PFSK-1 (cell line): ENCODE results near the gene WASL.

ENCODE experiments used
- FOXP2 ChIP-seq: optimal IDR thresholded peaks from 2 replicates; pipeline ENCODE3; 2011; ENCODE audit warnings: borderline replicate concordance, control low read depth, inconsistent platforms; ENCODE audit not compliant: insufficient read depth; ENCODE audit errors: extremely low read length, extremely low read depth
- POLR2AphosphoS5 ChIP-seq: IDR thresholded peaks from 2 replicates; pipeline ENCODE4 v1.6.1; 2012; ENCODE audit warnings: low read depth, mild to moderate bottlenecking, control low read depth, low read length, moderate library complexity
- SIN3A ChIP-seq: IDR thresholded peaks from 2 replicates; pipeline ENCODE4 v1.6.1; 2012; ENCODE audit warnings: mild to moderate bottlenecking, low read length, moderate library complexity, borderline replicate concordance; ENCODE audit not compliant: insufficient read depth
- TAF1 ChIP-seq: IDR thresholded peaks from 2 replicates; pipeline ENCODE4 v1.6.1; 2012; ENCODE audit warnings: low read length, control low read depth, borderline replicate concordance; ENCODE audit not compliant: insufficient read depth
- TF ChIP-seq, protein P1 (sequence below), 2 experiments: IDR thresholded peaks; 2 replicates each; pipeline versions ENCODE4 v1.6.1 to v1.8.0; 2011 to 2012; ENCODE audit warnings: low read depth in 2 of 2, low read length in 2 of 2, control low read depth in 1 of 2, inconsistent platforms in 1 of 2, mild to moderate bottlenecking in 1 of 2, moderate library complexity in 1 of 2; ENCODE audit not compliant: insufficient read depth in 1 of 2

The WASL gene

DNA sequence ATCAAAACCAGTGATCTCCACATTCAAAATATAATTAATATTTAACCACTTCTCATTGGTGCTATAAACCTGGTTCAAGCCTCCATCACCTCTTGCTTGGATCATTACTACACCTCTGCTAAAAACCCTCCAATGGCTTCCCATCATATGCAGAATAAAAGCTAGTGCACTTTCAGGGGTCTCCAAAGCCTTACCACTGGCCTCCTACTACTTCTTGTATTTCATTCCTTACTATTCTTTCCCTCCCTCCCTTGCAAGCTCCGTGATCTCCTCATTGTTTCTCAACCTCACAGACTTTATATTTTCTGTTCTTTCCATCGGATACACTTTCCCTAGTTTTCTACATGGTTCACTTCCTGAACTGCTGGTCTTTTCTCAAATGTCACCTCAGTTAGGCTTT lies 61.6 kb downstream of the WASL start:
- no peak for TF ChIP-seq FOXP2
- no peak for TF ChIP-seq TAF1
- TF ChIP-seq, protein P1, sequence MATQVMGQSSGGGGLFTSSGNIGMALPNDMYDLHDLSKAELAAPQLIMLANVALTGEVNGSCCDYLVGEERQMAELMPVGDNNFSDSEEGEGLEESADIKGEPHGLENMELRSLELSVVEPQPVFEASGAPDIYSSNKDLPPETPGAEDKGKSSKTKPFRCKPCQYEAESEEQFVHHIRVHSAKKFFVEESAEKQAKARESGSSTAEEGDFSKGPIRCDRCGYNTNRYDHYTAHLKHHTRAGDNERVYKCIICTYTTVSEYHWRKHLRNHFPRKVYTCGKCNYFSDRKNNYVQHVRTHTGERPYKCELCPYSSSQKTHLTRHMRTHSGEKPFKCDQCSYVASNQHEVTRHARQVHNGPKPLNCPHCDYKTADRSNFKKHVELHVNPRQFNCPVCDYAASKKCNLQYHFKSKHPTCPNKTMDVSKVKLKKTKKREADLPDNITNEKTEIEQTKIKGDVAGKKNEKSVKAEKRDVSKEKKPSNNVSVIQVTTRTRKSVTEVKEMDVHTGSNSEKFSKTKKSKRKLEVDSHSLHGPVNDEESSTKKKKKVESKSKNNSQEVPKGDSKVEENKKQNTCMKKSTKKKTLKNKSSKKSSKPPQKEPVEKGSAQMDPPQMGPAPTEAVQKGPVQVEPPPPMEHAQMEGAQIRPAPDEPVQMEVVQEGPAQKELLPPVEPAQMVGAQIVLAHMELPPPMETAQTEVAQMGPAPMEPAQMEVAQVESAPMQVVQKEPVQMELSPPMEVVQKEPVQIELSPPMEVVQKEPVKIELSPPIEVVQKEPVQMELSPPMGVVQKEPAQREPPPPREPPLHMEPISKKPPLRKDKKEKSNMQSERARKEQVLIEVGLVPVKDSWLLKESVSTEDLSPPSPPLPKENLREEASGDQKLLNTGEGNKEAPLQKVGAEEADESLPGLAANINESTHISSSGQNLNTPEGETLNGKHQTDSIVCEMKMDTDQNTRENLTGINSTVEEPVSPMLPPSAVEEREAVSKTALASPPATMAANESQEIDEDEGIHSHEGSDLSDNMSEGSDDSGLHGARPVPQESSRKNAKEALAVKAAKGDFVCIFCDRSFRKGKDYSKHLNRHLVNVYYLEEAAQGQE (IDR thresholded peaks at IDR 0.05; ENCODE audit: insufficient read depth in 1 of 2, low read depth in 2 of 2, low read length in 2 of 2) = no peak
- no peak for TF ChIP-seq POLR2AphosphoS5
- no peak for TF ChIP-seq SIN3A

DNA sequence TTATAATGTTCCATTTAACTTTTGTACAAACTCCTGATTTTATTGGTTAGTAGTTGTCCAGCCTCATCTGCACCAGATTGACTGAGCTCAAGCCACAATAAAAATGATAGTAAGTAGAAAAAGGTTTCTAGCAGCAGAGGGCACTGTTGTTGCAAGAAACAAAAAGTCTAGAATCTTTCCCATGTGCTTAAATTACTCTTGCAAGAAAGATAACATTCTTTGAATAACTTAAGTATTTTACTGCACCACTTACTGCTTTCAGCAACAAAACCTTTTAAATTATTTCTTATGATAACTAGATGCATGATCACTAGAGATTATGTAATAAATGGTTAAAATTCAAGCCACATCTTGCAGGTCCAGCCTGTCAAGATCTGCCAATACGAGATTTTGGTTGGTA lies 66.1 kb downstream of the WASL start:
- no peak for TF ChIP-seq TAF1

DNA sequence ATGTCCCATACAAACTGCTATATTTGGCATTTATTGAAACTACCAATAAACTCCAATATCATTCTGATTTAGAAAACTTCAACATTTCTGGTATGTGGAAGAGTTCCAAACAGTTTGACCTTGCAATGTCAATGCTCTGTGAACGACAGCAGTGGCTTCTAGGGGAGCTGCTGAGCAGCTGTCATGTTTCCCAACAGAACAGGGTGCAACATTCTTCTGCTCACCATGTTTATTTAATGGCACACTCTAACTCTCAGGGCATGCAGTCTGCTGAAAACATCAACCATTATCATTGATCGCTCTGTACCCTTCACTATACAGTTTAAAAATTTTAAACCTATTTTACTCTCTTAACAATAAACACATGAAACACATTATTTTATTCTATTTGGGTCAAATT lies 67.2 kb downstream of the WASL start:
- TF ChIP-seq, protein P1 (IDR thresholded peaks at IDR 0.05; ENCODE audit: insufficient read depth in 1 of 2, low read depth in 2 of 2, low read length in 2 of 2) = no peak
- TF ChIP-seq POLR2AphosphoS5 (no peak), FOXP2 (no peak), TAF1 (no peak), SIN3A (no peak)

DNA sequence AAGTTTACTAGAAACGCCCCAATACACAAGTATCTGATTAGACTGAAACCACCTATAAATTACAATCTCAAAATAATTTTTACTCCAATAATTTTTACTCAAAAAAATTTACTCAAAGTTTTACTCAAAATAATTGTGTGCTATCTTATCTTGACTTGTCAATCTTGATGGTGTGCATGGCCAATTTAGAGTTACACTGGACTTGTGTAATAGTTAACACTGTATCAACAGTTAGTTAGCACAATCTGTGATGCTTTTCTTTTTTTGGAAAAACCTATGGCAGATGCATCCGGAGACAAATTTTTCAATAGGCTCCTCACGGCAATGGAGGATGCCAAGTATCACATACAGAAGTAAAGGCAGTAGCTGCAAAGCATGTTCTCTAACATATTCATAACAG lies 68.2 kb downstream of the WASL start:
- TF ChIP-seq, protein P1 (IDR thresholded peaks at IDR 0.05; ENCODE audit: insufficient read depth in 1 of 2, low read depth in 2 of 2, low read length in 2 of 2) = no peak
- no peak for TF ChIP-seq TAF1
- no peak for TF ChIP-seq FOXP2
- TF ChIP-seq SIN3A = no peak
- no peak for TF ChIP-seq POLR2AphosphoS5

DNA sequence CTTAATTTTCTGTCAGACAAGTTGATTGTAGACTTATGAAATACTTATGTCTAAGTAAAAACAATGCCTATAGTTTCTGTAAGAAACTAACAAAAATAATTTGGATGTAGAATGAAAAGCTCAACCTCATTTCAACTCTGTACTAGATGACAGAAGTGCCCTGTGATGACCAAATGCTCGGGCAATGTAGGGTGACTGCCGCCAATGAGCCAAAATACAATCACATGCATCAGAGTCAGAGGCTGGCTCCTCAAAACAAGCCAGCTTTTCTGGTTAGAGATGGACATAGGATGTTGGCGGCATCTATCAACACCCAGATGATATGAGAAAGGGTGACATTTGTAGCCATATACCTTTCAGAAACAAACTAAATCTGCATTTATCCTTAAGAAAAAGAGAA lies 69.2 kb downstream of the WASL start:
- no peak for TF ChIP-seq POLR2AphosphoS5
- no peak for TF ChIP-seq FOXP2
- TF ChIP-seq TAF1 = no peak
- no peak for TF ChIP-seq SIN3A
- TF ChIP-seq, protein P1 (IDR thresholded peaks at IDR 0.05; ENCODE audit: insufficient read depth in 1 of 2, low read depth in 2 of 2, low read length in 2 of 2) = no peak

- TF ChIP-seq FOXP2 = no peak
- TF ChIP-seq SIN3A = no peak
- TF ChIP-seq, protein P1 (IDR thresholded peaks at IDR 0.05; ENCODE audit: insufficient read depth in 1 of 2, low read depth in 2 of 2, low read length in 2 of 2) = no peak
- no peak for TF ChIP-seq TAF1
- TF ChIP-seq POLR2AphosphoS5 = no peak
Measured at GRCh38 chr7:123677061-123677715, 71.6 kb downstream of the WASL start.
